Body of pancreas (tissue), 4 donors: ENCODE results near the gene NEGR1. TPM values are rescaled to one million over a fixed set of nuclear protein-coding genes. Genes with fewer than 3 reads are reported as not detected.

Source experiments
- ATAC-seq: fragments of 150-250 bp; one replicate; pipeline ENCODE4 v1.9.1; 2016
- DNase-seq, 4 donors: peaks; one replicate each; pipeline ENCODE4 v3.0.0-alpha.2; 2019
- H3K27ac ChIP-seq, 4 donors: fragments of 200-600 bp; sonication (generic); 1 replicate in 3 of 4; 2 replicates in 1 of 4; pipeline versions ENCODE4 v1.5.1 to v1.6.1; 2016 to 2019; ENCODE audit warnings: mild to moderate bottlenecking in 1 of 4, mixed read lengths in 1 of 4, moderate library complexity in 1 of 4
- H3K27me3 ChIP-seq, 2 donors: fragments of 200-600 bp; sonication (generic); one replicate each; pipeline ENCODE4 v1.6.0; 2016; ENCODE audit warnings: mild to moderate bottlenecking in 1 of 2
- H3K36me3 ChIP-seq, 2 donors: fragments of 200-600 bp; sonication (generic); replicated peaks in 1 of 2; 2 replicates each; pipeline ENCODE4 v1.5.1; 2016; ENCODE audit warnings: low read depth in 2 of 2; ENCODE audit not compliant: insufficient read depth in 1 of 2
- H3K4me1 ChIP-seq: fragments of 200-600 bp; sonication (generic); one replicate; pipeline ENCODE4 v1.6.0; 2016
- H3K4me3 ChIP-seq, 2 donors: fragments of 200-600 bp; sonication (generic); 1 replicate in 1 of 2; 2 replicates in 1 of 2; pipeline ENCODE4 v1.5.1; 2016 to 2019
- H3K9me3 ChIP-seq, 3 donors: fragments of 200-600 bp; sonication (generic); 1 replicate in 2 of 3; 2 replicates in 1 of 3; pipeline ENCODE4 v1.5.1; 2016
- CTCF ChIP-seq, 7 experiments: fragments of 450-650 bp in 4 of 7; fragments of 200-600 bp in 3 of 7; sonication (generic) in 3 of 7; IDR thresholded peaks; one replicate each; pipeline ENCODE4 v1.5.1; 2016 to 2019; ENCODE audit warnings: antibody characterized with exemption in 7 of 7
- POLR2A ChIP-seq, 3 donors: fragments of 450-650 bp; IDR thresholded peaks; one replicate each; pipeline ENCODE4 v1.6.1; 2016; ENCODE audit warnings: antibody characterized with exemption in 3 of 3, mild to moderate bottlenecking in 2 of 3
- WGBS, 2 donors: methylation state at CpG; one replicate each; pipeline ENCODE4 v1.1.5; 2017; 5-methylcytosine and 5-hydroxymethylcytosine counted together
- intact Hi-C: fragments of 100-400 bp; cut with DNase I; formaldehyde crosslinking; loops from one replicate; pipeline ENCODE4 v1.15.1; 2023
- total RNA-seq, 2 donors: library from RNA; depleted of rRNA; stranded (reverse); fragments of >200 nt; gene quantifications; one replicate each; pipeline ENCODE4 v1.1.0, GENCODE V29; 2016

The NEGR1 gene
- total RNA-seq, 2 donors from 2014 or later = 6.3 to 9.6 TPM

GRCh38 chr1:72283307-72284083 lies 1.2 kb upstream of the NEGR1 start:
- TF ChIP-seq POLR2A (IDR thresholded peaks at IDR 0.05) = peak in 2 of 3 donors; percentile 37 to 45
- TF ChIP-seq CTCF (IDR thresholded peaks at IDR 0.05) = no peak
- intact Hi-C loops = no loop called here
- ATAC-seq (peak; percentile 66), DNase-seq (peak; percentile 47 to 68 (median 56))
- no peaks in the 10 kb centered on the region for H3K36me3 ChIP-seq
- no peaks in the 10 kb centered on the region for H3K9me3 ChIP-seq
- WGBS, 2 donors = 0 to 1% methylated on average over 56 of the region's 56 CpGs
- peaks cover 10% of the 10 kb centered on the region for H3K4me1 ChIP-seq
- no peaks in the 10 kb centered on the region for H3K27me3 ChIP-seq
- H3K4me3 ChIP-seq = peak overlapping the region; percentile 14 to 47
- peak overlapping the region in 3 of 4 donors; percentile 71 to 78 (median 75) for H3K27ac ChIP-seq

- peaks cover 10% of the 10 kb centered on the region for H3K4me1 ChIP-seq
- TF ChIP-seq CTCF (IDR thresholded peaks at IDR 0.05) = peak in 2 of 7 experiments; percentile 2 to 20
- TF ChIP-seq POLR2A (IDR thresholded peaks at IDR 0.05) = peak in 1 of 3 donors; percentile 52
- peak; percentile 3 for ATAC-seq
- no peaks in the 10 kb centered on the region for H3K9me3 ChIP-seq
- H3K27me3 ChIP-seq = no peaks in the 10 kb centered on the region
- peak overlapping the region in 3 of 4 donors; percentile 71 to 78 (median 75) for H3K27ac ChIP-seq
- no peak for DNase-seq
- H3K36me3 ChIP-seq = no peaks in the 10 kb centered on the region
- intact Hi-C loops = no loop called here
- H3K4me3 ChIP-seq = peak overlapping the region; percentile 14 to 47
- WGBS, 2 donors = 0 to 3% methylated on average over 8 of the region's 8 CpGs
Observed at GRCh38 chr1:72283022-72283306, 625 bp upstream of the NEGR1 start.

GRCh38 chr1:72281637-72282270 lies 585 bp downstream of the NEGR1 start:
- peak in 1 of 4 donors; percentile 10 for DNase-seq
- 7 to 8% methylated on average over 10 of the region's 10 CpGs for WGBS, 2 donors
- intact Hi-C loops = no loop called here
- no peak for TF ChIP-seq CTCF (IDR thresholded peaks at IDR 0.05)
- TF ChIP-seq POLR2A (IDR thresholded peaks at IDR 0.05) = no peak
- H3K4me3 ChIP-seq = peak overlapping the region in 1 of 2 donors; percentile 9
- peak overlapping the region in 1 of 4 donors; percentile 75 for H3K27ac ChIP-seq
- no peaks in the 10 kb centered on the region for H3K9me3 ChIP-seq
- ATAC-seq = no peak
- no peaks in the 10 kb centered on the region for H3K27me3 ChIP-seq
- H3K4me1 ChIP-seq = peaks cover 10% of the 10 kb centered on the region
- H3K36me3 ChIP-seq = no peaks in the 10 kb centered on the region

GRCh38 chr1:72281144-72281543 lies 1.2 kb downstream of the NEGR1 start:
- H3K4me3 ChIP-seq = no peak overlapping the region
- H3K36me3 ChIP-seq = no peaks in the 10 kb centered on the region
- no peaks in the 10 kb centered on the region for H3K27me3 ChIP-seq
- intact Hi-C loops = no loop called here
- TF ChIP-seq POLR2A (IDR thresholded peaks at IDR 0.05) (no peak), CTCF (IDR thresholded peaks at IDR 0.05) (no peak)
- H3K9me3 ChIP-seq = no peaks in the 10 kb centered on the region
- ATAC-seq = no peak
- WGBS, 2 donors = 13 to 14% methylated on average over 2 of the region's 2 CpGs
- no peak overlapping the region for H3K27ac ChIP-seq
- DNase-seq = no peak
- H3K4me1 ChIP-seq = peaks cover 10% of the 10 kb centered on the region
